Testis (tissue), 2 donors: ENCODE measurements around the gene SLC9A3.

Experiments
- CTCF ChIP-seq, 3 experiments: fragments of 450-650 bp in 2 of 3; fragments of 200-600 bp in 1 of 3; sonication (generic) in 1 of 3; IDR thresholded peaks; one replicate each; pipeline ENCODE4 v1.5.1; 2016 to 2019; ENCODE audit warnings: antibody characterized with exemption in 3 of 3, mild to moderate bottlenecking in 2 of 3, moderate library complexity in 1 of 3
- POLR2A ChIP-seq: fragments of 450-650 bp; IDR thresholded peaks from one replicate; pipeline ENCODE4 v1.6.1; 2017; ENCODE audit warnings: antibody characterized with exemption, mild to moderate bottlenecking, moderate library complexity

GRCh38 chr5:501831-502184 is 22.4 kb downstream of the SLC9A3 start:
- TF ChIP-seq POLR2A = no peak
- no peak for TF ChIP-seq CTCF (IDR thresholded peaks at IDR 0.05)
